ENCODE results near the gene PLXNA4. TPM values are rescaled to one million over a fixed set of nuclear protein-coding genes. Genes with fewer than 3 reads are reported as not detected.
A peak's percentile ranks its signal among the peaks of the same experiment; 100 is the strongest.

Gene PLXNA4
- total and polyA plus RNA-seq, 8 donors = 0.19 to 1.6 (median 0.47) TPM

DNA sequence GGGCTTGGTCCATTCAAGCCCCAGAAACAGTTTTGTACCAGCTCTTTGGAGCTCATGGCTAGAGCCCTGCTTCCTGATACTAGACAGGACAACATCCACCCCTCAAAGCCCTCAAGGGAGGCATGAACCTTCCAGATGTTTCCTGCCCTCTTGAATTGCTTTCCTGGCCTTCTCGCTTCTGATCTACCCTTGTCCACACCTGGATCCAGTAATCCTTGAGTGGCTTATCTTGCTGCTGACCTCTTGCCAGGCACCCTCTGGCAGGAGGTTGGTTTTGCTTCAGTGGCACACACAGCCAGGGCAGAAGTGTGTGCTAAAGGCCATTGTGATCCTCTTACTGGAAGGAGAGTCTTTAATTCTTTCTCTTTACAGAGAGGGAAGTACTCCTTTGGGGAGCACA is 495.8 kb downstream of the PLXNA4 start:
- H3K27me3 ChIP-seq = no peaks in the 10 kb centered on the region
- no peak for FAIRE-seq
- H3K4me1 ChIP-seq = no peaks in the 10 kb centered on the region
- H3K4me3 ChIP-seq = no peak overlapping the region
- TF ChIP-seq, protein P1, sequence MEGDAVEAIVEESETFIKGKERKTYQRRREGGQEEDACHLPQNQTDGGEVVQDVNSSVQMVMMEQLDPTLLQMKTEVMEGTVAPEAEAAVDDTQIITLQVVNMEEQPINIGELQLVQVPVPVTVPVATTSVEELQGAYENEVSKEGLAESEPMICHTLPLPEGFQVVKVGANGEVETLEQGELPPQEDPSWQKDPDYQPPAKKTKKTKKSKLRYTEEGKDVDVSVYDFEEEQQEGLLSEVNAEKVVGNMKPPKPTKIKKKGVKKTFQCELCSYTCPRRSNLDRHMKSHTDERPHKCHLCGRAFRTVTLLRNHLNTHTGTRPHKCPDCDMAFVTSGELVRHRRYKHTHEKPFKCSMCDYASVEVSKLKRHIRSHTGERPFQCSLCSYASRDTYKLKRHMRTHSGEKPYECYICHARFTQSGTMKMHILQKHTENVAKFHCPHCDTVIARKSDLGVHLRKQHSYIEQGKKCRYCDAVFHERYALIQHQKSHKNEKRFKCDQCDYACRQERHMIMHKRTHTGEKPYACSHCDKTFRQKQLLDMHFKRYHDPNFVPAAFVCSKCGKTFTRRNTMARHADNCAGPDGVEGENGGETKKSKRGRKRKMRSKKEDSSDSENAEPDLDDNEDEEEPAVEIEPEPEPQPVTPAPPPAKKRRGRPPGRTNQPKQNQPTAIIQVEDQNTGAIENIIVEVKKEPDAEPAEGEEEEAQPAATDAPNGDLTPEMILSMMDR (IDR thresholded peaks at IDR 0.05) = no peak
- no peaks in the 10 kb centered on the region for H3K9me3 ChIP-seq
- H3K36me3 ChIP-seq = no peaks in the 10 kb centered on the region
- ATAC-seq = peak in 2 of 4 donors; percentile 22 to 42
- H3K27ac ChIP-seq = no peak overlapping the region
- no peak for DNase-seq
- intact Hi-C loops (cut with DNase I) = no loop called here
- WGBS, 2 donors = 17 to 30% methylated on average over 1 of the region's 1 CpG

DNA sequence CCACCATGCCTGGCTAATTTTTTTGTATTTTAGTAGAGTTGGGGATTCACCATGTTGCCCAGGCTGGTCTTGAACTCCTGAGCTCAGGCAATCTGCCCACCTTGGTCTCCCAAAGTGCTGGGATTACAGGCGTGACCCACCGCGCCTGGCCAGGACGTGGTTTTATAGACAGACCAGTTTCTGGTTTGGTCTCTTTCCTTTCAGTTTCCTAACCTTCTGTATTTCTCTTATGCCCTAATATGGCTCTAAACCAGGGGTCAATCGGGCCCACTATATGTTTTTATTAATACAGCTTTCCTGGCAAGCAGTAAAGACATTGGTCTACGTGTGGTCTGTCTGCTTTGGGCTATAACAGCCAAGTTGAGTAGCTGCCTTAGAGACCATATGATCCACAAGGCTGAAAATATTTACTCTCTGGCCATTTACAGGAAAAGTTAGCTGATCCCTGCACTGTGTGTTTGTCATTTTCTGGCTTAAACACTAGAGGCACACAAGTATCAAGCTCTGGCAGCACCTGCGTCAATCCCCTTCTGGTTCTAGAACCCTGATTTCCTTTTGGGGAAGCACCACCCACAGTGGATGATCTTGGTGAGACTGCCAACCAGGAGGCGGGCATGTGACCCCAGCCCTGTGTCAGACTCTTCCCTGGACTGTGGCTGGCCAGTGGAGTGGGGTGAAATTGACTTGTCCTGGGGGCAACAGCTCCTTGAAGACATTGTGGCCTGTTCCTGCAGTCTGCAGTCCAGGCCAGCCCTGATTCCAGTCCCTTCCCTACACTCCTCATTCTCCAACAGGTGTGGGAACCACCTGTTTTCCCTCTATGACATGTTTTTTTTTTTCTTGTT is 497.2 kb downstream of the PLXNA4 start:
- Histone ChIP-seq H3K27ac (no peak overlapping the region), H3K9me3 (no peaks in the 10 kb centered on the region), H3K36me3 (no peaks in the 10 kb centered on the region), H3K4me1 (no peaks in the 10 kb centered on the region), H3K27me3 (no peaks in the 10 kb centered on the region), H3K4me3 (no peak overlapping the region)
- no peak for FAIRE-seq
- WGBS, 2 donors = 72 to 76% methylated on average over 8 of the region's 8 CpGs
- TF ChIP-seq, protein P1 (IDR thresholded peaks at IDR 0.05) = no peak
- ATAC-seq = no peak
- intact Hi-C loops (cut with DNase I) = no loop called here
- no peak for DNase-seq

DNA sequence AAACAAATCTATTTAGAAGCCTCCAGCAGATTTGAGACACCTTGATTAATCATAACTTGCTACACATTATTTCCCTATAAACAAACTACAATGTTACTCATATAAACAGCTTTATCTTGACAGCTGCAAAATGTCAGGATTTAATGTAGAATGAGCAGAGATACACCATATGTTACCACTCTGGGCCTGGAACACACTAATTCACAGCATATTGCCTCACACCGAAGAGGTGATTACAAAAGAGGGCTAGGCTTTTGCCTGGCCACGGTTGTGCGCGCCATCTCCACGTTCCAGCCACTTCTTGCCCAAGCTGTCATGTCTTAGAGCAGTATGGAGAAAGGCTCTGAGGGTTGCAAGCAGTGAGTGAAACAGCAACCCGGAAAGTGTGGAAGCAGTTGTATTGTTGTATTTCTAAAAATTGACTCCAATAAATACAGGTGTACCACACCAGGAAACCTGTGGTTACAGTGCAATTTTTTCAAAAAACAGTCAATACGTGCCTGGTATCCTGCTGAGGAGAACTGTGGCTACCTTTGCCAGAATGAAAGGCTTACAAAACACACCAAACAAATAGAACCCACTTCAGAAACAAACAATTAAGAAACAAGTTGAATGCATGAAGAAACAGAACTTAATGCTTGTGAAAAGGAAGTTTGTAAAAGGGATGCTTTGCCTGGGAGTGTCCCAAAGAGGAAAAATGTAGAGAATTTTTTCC is 498.1 kb downstream of the PLXNA4 start:
- H3K27ac ChIP-seq = no peak overlapping the region
- no peaks in the 10 kb centered on the region for H3K36me3 ChIP-seq
- FAIRE-seq (no peak), ATAC-seq (no peak), DNase-seq (no peak)
- no peaks in the 10 kb centered on the region for H3K4me1 ChIP-seq
- intact Hi-C loops (cut with DNase I) = no loop called here
- no peak overlapping the region for H3K4me3 ChIP-seq
- no peaks in the 10 kb centered on the region for H3K9me3 ChIP-seq
- H3K27me3 ChIP-seq = no peaks in the 10 kb centered on the region
- TF ChIP-seq, protein P1 (IDR thresholded peaks at IDR 0.05) = no peak
- WGBS, 2 donors = 81 to 82% methylated on average over 7 of the region's 7 CpGs

DNA sequence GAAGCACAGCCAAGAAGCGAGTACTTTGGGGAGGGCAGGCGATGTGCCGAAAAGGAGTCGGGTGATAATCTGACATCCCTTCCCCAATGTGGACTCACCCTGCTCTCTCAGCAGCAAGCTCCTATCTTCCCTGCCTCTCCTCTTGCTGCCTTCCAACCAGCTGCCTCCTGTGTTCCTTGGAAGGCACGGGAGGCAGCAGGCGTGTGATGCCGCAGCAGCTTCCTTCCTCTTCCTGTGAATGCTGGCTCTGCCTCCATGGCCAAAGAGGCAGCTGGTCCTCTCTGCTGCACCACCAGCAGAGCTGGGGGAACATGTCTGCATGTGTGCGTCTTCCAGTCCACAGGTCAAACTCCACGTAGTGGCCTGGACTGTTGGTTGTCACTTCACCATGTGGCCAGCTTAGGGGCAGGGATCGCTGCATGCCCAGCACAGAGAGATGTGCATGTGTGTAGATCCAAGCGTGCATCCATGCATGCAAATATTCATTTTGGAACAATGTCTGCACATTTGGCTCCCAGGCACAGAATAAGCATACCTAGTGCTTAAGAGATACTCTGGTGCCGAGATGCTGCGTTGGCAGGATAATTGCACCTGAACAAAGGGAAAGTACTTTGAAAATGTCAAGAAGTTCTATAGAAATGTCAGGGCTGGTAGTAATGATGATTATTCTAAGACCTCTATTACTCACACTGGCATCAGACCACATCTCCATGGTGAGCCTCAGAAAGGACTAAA is 499.8 kb downstream of the PLXNA4 start:
- FAIRE-seq = no peak
- ATAC-seq = no peak
- DNase-seq = no peak
- no peak overlapping the region for H3K27ac ChIP-seq
- no peaks in the 10 kb centered on the region for H3K4me1 ChIP-seq
- intact Hi-C loops (cut with DNase I) = no loop called here
- TF ChIP-seq, protein P1 (IDR thresholded peaks at IDR 0.05) = no peak
- no peaks in the 10 kb centered on the region for H3K36me3 ChIP-seq
- no peaks in the 10 kb centered on the region for H3K27me3 ChIP-seq
- H3K9me3 ChIP-seq = no peaks in the 10 kb centered on the region
- H3K4me3 ChIP-seq = no peak overlapping the region
- 76% methylated on average over 13 of the region's 13 CpGs for WGBS, 2 donors

Data from pancreas (tissue), 10 donors.